ENCODE measurements around the gene BRD2. TPM values are rescaled to one million over a fixed set of nuclear protein-coding genes. Genes with fewer than 3 reads are reported as not detected.
A peak's percentile ranks its signal among the peaks of the same experiment; 100 is the strongest.

Gene BRD2
- total and polyA plus RNA-seq, 2 donors, result 79.0 to 138 TPM

GRCh38 chr6:32971581-32972352, 3.4 kb downstream of the BRD2 start:
- Histone ChIP-seq H3K36me3 (ENCODE audit: insufficient read depth) (peaks cover 14% of the 10 kb centered on the region), H3K4me1 (ENCODE audit: insufficient read depth) (no peaks in the 10 kb centered on the region), H3K4me3 (ENCODE audit: low read depth, low read length) (peak overlapping the region; percentile 94), H3K27ac (ENCODE audit: low read depth) (peak overlapping the region; percentile 100)
- peak; percentile 100 for DNase-seq (ENCODE audit: extremely low spot score)
- under 1% methylated on average over 58 of the region's 58 CpGs for WGBS

GRCh38 chr6:32972353-32973143, 4.2 kb downstream of the BRD2 start:
- peak overlapping the region; percentile 72 for H3K27ac ChIP-seq (ENCODE audit: low read depth)
- H3K4me1 ChIP-seq (ENCODE audit: insufficient read depth), result no peaks in the 10 kb centered on the region
- under 1% methylated on average over 70 of the region's 70 CpGs for WGBS
- peaks cover 18% of the 10 kb centered on the region for H3K36me3 ChIP-seq (ENCODE audit: insufficient read depth)
- H3K4me3 ChIP-seq (ENCODE audit: low read depth, low read length), result peak overlapping the region; percentile 94
- no peak for DNase-seq (ENCODE audit: extremely low spot score)

GRCh38 chr6:32973144-32974015, 5.0 kb downstream of the BRD2 start:
- Histone ChIP-seq H3K4me3 (ENCODE audit: low read depth, low read length) (peak overlapping the region; percentile 94), H3K36me3 (ENCODE audit: insufficient read depth) (peaks cover 18% of the 10 kb centered on the region), H3K27ac (ENCODE audit: low read depth) (peak overlapping the region; percentile 72), H3K4me1 (ENCODE audit: insufficient read depth) (no peaks in the 10 kb centered on the region)
- WGBS, result under 1% methylated on average over 23 of the region's 23 CpGs
- DNase-seq (ENCODE audit: extremely low spot score), result no peak

GRCh38 chr6:32974016-32974333, 5.6 kb downstream of the BRD2 start:
- Histone ChIP-seq H3K4me3 (ENCODE audit: low read depth, low read length) (peak overlapping the region; percentile 94), H3K4me1 (ENCODE audit: insufficient read depth) (no peaks in the 10 kb centered on the region), H3K36me3 (ENCODE audit: insufficient read depth) (peaks cover 18% of the 10 kb centered on the region), H3K27ac (ENCODE audit: low read depth) (no peak overlapping the region)
- DNase-seq (ENCODE audit: extremely low spot score), result no peak
- WGBS, result 1% methylated on average over 4 of the region's 4 CpGs

- H3K4me3 ChIP-seq (ENCODE audit: low read depth, low read length), result peak overlapping the region; percentile 94
- H3K4me1 ChIP-seq (ENCODE audit: insufficient read depth), result no peaks in the 10 kb centered on the region
- DNase-seq (ENCODE audit: extremely low spot score), result no peak
- no peak overlapping the region for H3K27ac ChIP-seq (ENCODE audit: low read depth)
- peaks cover 20% of the 10 kb centered on the region for H3K36me3 ChIP-seq (ENCODE audit: insufficient read depth)
- WGBS, result 6% methylated on average over 14 of the region's 14 CpGs
Observed at GRCh38 chr6:32974541-32975308, 6.3 kb downstream of the BRD2 start.

GRCh38 chr6:32975886-32976285, 7.5 kb downstream of the BRD2 start:
- H3K4me3 ChIP-seq (ENCODE audit: low read depth, low read length), result no peak overlapping the region
- no peaks in the 10 kb centered on the region for H3K4me1 ChIP-seq (ENCODE audit: insufficient read depth)
- no peak overlapping the region for H3K27ac ChIP-seq (ENCODE audit: low read depth)
- peaks cover 27% of the 10 kb centered on the region for H3K36me3 ChIP-seq (ENCODE audit: insufficient read depth)
- no peak for DNase-seq (ENCODE audit: extremely low spot score)
- WGBS, result 59% methylated on average over 2 of the region's 2 CpGs

- Histone ChIP-seq H3K4me3 (ENCODE audit: low read depth, low read length) (no peak overlapping the region), H3K27ac (ENCODE audit: low read depth) (no peak overlapping the region), H3K4me1 (ENCODE audit: insufficient read depth) (no peaks in the 10 kb centered on the region), H3K36me3 (ENCODE audit: insufficient read depth) (peaks cover 27% of the 10 kb centered on the region)
- WGBS, result 78% methylated on average over 7 of the region's 7 CpGs
- no peak for DNase-seq (ENCODE audit: extremely low spot score)
Observed at GRCh38 chr6:32976334-32977069, 8.1 kb downstream of the BRD2 start.

- Histone ChIP-seq H3K4me3 (ENCODE audit: low read depth, low read length) (no peak overlapping the region), H3K36me3 (ENCODE audit: insufficient read depth) (peaks cover 25% of the 10 kb centered on the region), H3K4me1 (ENCODE audit: insufficient read depth) (no peaks in the 10 kb centered on the region), H3K27ac (ENCODE audit: low read depth) (no peak overlapping the region)
- 68% methylated on average over 10 of the region's 10 CpGs for WGBS
- no peak for DNase-seq (ENCODE audit: extremely low spot score)
Observed at GRCh38 chr6:32977272-32977952, 9.0 kb downstream of the BRD2 start.

- no peak for DNase-seq (ENCODE audit: extremely low spot score)
- H3K27ac ChIP-seq (ENCODE audit: low read depth), result no peak overlapping the region
- WGBS, result 58% methylated on average over 7 of the region's 7 CpGs
- H3K4me1 ChIP-seq (ENCODE audit: insufficient read depth), result no peaks in the 10 kb centered on the region
- no peak overlapping the region for H3K4me3 ChIP-seq (ENCODE audit: low read depth, low read length)
- H3K36me3 ChIP-seq (ENCODE audit: insufficient read depth), result peaks cover 21% of the 10 kb centered on the region
Observed at GRCh38 chr6:32977953-32978324, 9.5 kb downstream of the BRD2 start.

GRCh38 chr6:32979720-32980487, 11.5 kb downstream of the BRD2 start:
- Histone ChIP-seq H3K27ac (ENCODE audit: low read depth) (no peak overlapping the region), H3K4me3 (ENCODE audit: low read depth, low read length) (no peak overlapping the region), H3K36me3 (ENCODE audit: insufficient read depth) (peaks cover 15% of the 10 kb centered on the region), H3K4me1 (ENCODE audit: insufficient read depth) (no peaks in the 10 kb centered on the region)
- DNase-seq (ENCODE audit: extremely low spot score), result no peak
- 85% methylated on average over 12 of the region's 12 CpGs for WGBS

- H3K4me3 ChIP-seq (ENCODE audit: low read depth, low read length), result no peak overlapping the region
- H3K4me1 ChIP-seq (ENCODE audit: insufficient read depth), result no peaks in the 10 kb centered on the region
- H3K27ac ChIP-seq (ENCODE audit: low read depth), result no peak overlapping the region
- peaks cover 15% of the 10 kb centered on the region for H3K36me3 ChIP-seq (ENCODE audit: insufficient read depth)
- WGBS, result 68% methylated on average over 11 of the region's 11 CpGs
- DNase-seq (ENCODE audit: extremely low spot score), result no peak
Observed at GRCh38 chr6:32980488-32981038, 12.2 kb downstream of the BRD2 start.

Measured in urinary bladder (tissue), 4 donors.